Adrenal gland (tissue), 5 donors: ENCODE data around the gene EOLA1.

Experiments
- CTCF ChIP-seq, 6 experiments: fragments of 450-650 bp in 4 of 6; fragments of 200-600 bp in 2 of 6; sonication (generic) in 1 of 6; IDR thresholded peaks; 1 replicate in 5 of 6; 2 replicates in 1 of 6; pipeline versions ENCODE4 v1.5.1 to v1.8.0; 2016 to 2021; ENCODE audit warnings: antibody characterized with exemption in 6 of 6, mild to moderate bottlenecking in 2 of 6, moderate library complexity in 1 of 6
- POLR2A ChIP-seq, 2 donors: fragments of 450-650 bp; IDR thresholded peaks; one replicate each; pipeline ENCODE4 v1.6.1; 2017; ENCODE audit warnings: antibody characterized with exemption in 2 of 2, mild to moderate bottlenecking in 2 of 2, moderate library complexity in 1 of 2
- donor health status: DM: no; HTN: no; CAD: no.

- TF ChIP-seq CTCF (IDR thresholded peaks at IDR 0.05) = no peak
- TF ChIP-seq POLR2A (IDR thresholded peaks at IDR 0.05) = no peak
These were observed 43.2 kb upstream of the EOLA1 start for GRCh38 chrX:149497626-149498025.
